HG03521 (cell line): ENCODE results near the gene SURF1.
"Not testable (repeated sequence)": the region's sequence is repeated elsewhere in the genome, so short reads cannot be mapped to it uniquely, and the experiment has no call there.

Experiments used
- ATAC-seq: cut with Tn5 transposase; IDR thresholded peaks from one replicate; pipeline ENCODE4 v1.9.1; 2021; ENCODE audit warnings: mild to moderate bottlenecking, moderate library complexity; ENCODE audit not compliant: unreplicated experiment

SURF1 gene

GRCh38 chr9:133384736-133385321 lies 28.5 kb upstream of the SURF1 start:
- no peak for ATAC-seq

DNA sequence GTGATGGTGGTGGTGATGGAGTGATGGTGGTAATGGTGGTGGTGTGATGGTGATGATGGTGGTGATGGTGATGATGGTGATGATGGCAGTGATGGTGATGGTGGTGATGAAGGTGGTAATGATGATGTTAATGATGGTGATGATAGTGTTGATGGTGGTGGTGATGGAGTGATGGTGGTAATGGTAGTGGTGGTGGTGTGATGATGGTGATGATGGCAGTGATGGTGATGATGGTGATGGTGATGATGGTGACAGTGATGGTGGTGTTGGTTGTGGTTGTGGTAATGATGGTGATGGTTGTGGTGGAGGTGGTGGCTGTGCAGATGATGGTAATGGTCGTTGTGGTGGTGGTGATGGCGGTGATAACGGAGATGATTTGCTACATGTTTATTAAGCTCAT lies 27.2 kb upstream of the SURF1 start:
- no peak for ATAC-seq

DNA sequence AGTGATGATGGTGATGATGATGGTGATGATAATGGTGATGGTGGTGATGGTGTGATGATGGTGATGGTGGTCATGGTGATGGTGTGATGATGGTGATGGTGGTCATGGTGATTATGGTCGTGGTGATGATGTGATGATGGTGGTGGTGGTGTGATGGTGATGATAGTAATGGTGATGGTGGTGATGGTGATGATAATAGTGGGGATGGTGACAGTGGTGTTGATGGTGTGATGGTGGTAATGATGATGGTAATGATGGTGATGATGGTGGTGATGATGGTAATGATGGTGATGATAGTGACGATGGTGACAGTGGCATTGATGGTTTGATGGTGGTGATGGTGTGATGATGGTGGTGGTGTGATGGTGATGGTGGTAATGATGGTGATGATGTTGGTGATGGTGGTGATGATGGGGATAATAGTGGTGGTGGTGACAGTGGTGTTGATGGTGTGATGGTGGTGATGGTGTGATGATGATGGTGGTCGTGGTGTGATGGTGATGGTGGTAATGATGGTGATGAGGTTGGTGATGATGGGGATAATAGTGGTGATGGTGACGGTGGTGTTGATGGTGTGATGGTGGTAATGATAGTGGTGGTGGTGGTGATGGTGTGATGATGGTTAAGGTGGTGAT lies 26.3 kb upstream of the SURF1 start:
- ATAC-seq, result no peak

- ATAC-seq, result no peak
Measured at GRCh38 chr9:133380734-133381133, 24.4 kb upstream of the SURF1 start.

DNA sequence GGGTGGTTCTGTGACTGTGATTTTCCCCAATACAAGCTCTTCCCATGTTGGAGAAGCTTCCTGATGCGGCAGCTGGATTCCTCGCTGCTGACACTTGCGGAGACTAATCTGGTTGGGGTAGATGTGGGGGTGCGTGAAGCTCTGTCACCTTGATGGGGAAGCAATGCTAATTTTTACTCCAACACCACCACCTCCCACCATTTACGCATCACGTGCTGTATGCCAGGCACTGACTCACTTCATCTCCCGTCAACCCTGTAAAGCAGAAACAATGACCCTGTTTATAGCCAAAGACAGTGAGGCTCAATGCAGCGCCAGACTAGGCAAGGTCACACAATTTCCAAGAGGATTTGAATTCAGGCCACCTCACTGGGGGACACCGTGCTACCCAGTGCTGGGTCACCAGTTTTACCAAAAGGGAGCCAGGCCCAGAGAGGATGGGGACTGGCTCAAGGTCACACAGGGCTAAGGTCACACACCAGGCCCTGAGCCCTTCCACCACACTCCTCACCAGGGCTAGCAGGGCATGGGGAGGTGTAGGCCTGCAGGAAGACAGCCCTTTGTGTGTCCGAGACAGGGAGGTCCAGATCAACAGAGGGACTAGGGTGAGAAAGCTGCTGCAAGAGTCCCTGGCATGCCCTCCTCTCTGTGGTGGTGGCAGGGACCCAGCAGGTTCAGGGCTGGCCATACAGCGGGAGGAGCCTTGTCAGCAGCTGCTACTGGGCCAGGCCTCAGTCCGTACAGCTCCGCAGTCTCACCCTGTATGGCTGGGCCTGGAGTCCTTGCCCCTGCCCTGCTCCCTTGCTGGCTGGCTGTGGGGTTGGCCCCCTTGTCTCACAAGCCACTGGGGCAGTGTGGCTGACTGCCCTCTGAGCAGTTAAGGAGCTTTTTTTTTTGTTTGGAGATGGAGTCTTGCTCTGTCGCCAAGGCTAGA lies 23.1 kb upstream of the SURF1 start:
- ATAC-seq, result no peak

DNA sequence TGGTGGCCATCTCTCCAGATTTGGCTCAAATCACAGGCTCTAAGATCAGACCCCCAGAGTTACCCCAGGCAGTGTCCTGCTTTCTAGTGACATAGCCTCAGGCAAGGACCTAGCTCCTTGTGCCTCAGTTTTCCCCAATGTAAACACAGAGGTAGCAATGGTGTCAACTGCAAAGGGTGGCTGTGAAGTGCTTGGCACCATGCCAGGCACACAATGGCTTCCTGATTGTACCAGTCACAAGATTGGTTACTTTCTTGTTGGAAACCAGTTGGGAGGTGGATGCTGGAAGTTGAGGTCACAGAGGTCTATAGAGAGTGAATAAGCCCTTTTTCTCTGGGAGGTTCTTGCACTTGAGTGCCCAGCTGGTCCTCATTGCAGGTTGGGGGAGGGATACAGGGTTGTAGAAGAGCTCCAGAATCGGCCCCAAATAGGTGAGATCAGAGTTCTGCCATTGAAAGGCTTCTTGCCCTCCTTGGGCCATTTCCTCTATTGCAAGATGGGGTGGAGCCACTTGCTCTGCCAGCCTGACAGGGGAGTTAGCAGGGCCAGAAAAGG lies 22.2 kb upstream of the SURF1 start:
- ATAC-seq, result no peak

- no peak for ATAC-seq
Measured at GRCh38 chr9:133377721-133378216, 21.5 kb upstream of the SURF1 start.

DNA sequence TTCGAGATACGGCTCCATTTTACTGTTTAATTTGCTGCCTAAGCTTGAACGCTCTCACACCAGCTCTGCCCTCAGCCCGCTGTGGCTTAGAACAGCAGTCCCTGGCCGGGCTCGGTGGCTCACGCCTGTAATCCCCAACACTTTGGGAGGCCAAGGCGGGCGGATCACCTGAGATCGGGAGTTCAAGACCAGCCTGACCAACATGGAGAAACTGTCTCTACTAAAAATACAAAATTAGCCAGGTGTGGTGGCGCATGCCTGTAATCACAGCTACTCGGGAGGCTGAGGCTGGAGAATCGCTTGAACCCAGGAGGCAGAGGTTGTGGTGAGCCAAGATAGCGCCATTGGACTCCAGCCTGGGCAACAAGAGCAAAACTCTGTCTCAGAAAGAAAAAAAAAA lies 21.0 kb upstream of the SURF1 start:
- ATAC-seq, result not testable (repeated sequence)

DNA sequence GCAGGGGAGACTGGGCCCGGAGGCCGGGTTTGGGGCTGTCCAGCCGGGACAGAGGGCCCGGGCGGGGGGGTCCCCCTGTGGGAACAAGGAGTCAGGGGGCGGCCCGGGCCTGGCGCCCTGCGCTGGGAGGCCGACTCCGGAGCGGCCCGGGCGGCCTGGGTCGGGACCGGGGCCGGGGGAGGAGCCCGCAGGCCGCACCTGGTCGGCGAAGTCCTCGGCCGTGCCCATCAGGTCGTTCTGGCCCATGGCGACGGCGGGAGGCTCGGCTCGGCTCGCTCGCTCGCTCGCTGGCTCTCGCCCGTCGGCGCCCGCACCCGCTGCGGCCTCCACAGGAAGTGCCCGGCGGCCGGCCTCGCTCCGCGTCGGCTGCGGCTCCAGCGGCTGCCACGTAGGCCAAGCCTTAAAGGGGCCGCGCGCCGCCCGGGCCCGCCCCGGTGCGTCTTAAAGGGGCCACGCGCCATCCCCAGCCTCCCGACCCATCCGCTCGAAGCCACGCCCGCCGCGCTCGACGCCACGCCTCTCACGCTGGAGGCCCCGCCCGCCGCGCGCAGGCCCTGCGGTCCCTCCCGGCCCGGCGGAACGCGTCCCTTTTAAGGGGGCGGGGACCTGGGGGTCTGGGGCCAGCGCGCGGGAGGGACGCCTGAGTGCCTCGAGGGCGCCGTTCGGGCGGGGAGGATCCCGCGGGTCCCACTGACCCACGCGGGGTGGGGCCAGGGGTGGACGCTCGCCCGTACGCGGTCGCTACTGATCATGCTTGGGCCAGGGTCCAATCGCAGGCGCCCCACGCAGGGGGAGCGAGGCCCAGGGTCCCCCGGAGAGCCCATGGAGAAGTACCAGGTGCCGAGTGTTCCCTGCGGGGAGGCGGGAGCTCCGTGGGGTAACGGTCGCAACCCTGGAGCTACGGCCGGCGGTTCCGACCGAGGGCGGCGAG lies 19.7 kb upstream of the SURF1 start, which contains the start of the genes STKLD1 and SURF4:
TSS of gene STKLD1 (plus strand) at position 643 of the 931 bp plus-strand sequence. CDS start at position 751, 108 bp downstream.
TSS of gene SURF4 (minus strand) at position 337 of the 931 bp plus-strand sequence. CDS start at position 246, 91 bp downstream.
- peak; percentile 92 for ATAC-seq

GRCh38 chr9:133375116-133375723 lies 18.9 kb upstream of the SURF1 start:
- no peak for ATAC-seq

- no peak for ATAC-seq
Measured at GRCh38 chr9:133374612-133375115, 18.4 kb upstream of the SURF1 start.

GRCh38 chr9:133372144-133372543 lies 15.9 kb upstream of the SURF1 start:
- no peak for ATAC-seq

DNA sequence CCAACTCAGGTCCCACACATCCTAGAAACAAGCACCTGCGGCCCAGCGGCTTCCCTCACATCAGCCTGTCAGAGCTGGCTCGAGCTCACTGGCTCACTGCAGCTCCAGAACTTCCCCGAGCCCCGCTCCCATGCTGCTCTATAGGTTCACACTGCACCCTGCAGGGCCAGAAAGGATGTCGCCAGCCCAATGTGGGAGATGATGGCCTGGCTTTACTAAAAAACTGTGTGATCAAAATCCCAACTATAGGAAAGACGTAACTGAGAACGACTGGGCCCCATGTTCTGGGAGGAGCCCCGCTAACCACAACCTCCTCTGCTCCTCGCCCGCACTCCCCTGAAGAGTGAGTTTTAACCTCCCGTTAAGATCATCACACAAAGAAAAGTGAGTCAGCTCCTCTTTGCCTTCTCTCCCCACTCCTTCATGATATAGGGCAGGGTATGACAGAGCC lies 15.0 kb upstream of the SURF1 start:
- no peak for ATAC-seq

DNA sequence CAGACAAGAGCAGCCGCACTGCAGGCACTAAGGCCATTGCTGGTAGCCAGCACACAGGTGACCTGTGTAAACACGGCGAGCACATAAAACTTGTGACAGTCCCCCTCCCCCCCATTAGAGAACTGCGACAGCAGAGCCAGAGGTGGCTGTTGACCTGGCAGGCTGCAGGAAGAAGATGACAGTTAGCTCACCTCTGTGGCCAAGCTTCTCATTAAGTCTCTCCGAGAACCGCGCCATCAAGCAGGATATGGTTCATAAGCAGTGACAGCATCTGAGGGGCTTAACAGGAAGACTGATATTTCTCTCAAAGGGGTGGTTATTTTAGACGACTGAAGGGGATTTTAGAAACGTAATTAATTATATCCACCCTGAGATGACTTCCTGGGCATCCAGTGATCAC lies 14.4 kb upstream of the SURF1 start:
- no peak for ATAC-seq

DNA sequence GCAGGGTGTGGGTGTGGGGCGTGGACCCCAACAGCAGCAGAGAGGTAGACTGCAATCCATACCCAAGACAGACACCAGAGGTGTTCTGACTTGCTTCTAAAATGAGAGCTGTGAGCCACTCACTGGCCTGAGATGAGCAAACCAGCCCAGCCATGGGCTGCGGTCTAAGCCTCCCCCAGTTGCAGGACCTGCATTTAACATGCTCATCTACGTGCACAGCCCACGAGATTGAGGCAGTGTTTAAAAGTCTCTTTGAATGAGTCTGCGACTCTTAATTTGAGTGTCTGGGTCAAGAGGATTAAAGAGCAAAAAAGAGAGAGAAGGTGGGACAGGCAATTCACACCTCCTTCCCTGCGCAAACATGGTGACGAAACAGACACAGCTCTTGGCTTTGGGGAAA lies 13.6 kb upstream of the SURF1 start:
- no peak for ATAC-seq

DNA sequence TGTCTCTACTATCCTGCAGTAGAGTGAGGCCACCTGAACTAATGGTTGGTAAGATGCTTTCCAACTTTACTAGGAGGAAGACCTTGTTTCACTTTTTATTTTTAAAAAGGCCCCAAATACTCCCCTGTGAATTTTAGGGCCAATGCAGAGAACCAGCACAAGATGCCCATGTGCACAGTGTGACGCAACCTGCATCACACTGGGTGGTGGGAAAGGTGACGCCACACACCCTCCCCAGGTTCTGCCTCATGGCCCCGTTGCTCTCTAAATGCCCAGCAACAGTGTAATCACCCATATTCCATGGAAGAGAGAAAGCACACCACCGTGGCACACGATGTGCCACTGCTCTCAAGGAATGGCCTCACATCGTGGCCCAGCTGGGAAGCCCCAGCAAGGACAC lies 13.1 kb upstream of the SURF1 start:
- no peak for ATAC-seq

GRCh38 chr9:133368249-133368881 lies 12.1 kb upstream of the SURF1 start:
- ATAC-seq, result no peak

- no peak for ATAC-seq
Measured at GRCh38 chr9:133367778-133368177, 11.5 kb upstream of the SURF1 start.

GRCh38 chr9:133367221-133367620 lies 10.9 kb upstream of the SURF1 start:
- ATAC-seq, result no peak
